VCaP (cell line): ENCODE results near the gene FKBP8.

Experiments used
- H3K27ac ChIP-seq: fragments of 450-650 bp; 2 replicates; pipeline ENCODE4 v1.5.1; 2017
- TF ChIP-seq, protein P1 (sequence below): fragments of 450-650 bp; conservative IDR thresholded peaks from 2 replicates; pipeline ENCODE4 v1.5.1; 2017; ENCODE audit warnings: mild to moderate bottlenecking, moderate library complexity

Gene FKBP8

DNA sequence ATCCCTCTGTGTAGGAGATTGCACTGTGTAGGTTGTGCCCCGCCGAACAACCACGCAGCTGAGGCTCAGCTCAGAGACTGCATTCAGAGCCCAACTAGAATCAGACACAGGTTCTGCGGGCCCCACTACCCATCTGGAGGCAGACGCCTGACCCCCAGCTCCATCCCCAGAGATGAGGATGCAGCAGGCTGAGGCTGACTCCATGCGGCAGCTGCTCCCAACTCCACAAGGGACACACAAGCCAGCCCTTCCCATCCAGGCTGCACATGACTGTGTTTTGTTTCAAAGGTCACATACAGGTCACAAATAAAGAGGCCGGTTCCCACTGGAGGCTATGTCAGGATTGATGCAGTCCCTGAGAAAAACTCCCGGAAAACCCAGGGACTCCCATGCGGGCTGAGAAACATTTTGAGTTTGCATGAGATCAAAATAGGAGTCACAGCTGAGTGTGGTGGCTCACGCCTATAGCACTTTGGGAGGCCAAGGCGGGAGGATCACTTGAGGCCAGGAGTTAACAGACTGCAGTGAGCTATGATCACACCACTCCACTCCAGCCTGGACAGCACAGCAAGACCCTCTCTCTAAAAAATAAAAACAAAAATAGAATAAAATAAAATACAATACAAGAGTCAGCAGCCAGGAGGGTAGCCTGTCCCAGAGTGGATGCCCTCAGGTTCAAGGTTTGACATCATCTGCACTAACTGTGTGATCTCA lies 35.5 kb downstream of the FKBP8 start:
- TF ChIP-seq, protein P1, sequence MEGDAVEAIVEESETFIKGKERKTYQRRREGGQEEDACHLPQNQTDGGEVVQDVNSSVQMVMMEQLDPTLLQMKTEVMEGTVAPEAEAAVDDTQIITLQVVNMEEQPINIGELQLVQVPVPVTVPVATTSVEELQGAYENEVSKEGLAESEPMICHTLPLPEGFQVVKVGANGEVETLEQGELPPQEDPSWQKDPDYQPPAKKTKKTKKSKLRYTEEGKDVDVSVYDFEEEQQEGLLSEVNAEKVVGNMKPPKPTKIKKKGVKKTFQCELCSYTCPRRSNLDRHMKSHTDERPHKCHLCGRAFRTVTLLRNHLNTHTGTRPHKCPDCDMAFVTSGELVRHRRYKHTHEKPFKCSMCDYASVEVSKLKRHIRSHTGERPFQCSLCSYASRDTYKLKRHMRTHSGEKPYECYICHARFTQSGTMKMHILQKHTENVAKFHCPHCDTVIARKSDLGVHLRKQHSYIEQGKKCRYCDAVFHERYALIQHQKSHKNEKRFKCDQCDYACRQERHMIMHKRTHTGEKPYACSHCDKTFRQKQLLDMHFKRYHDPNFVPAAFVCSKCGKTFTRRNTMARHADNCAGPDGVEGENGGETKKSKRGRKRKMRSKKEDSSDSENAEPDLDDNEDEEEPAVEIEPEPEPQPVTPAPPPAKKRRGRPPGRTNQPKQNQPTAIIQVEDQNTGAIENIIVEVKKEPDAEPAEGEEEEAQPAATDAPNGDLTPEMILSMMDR, result no peak
- peak overlapping the region; percentile 94 for H3K27ac ChIP-seq

DNA sequence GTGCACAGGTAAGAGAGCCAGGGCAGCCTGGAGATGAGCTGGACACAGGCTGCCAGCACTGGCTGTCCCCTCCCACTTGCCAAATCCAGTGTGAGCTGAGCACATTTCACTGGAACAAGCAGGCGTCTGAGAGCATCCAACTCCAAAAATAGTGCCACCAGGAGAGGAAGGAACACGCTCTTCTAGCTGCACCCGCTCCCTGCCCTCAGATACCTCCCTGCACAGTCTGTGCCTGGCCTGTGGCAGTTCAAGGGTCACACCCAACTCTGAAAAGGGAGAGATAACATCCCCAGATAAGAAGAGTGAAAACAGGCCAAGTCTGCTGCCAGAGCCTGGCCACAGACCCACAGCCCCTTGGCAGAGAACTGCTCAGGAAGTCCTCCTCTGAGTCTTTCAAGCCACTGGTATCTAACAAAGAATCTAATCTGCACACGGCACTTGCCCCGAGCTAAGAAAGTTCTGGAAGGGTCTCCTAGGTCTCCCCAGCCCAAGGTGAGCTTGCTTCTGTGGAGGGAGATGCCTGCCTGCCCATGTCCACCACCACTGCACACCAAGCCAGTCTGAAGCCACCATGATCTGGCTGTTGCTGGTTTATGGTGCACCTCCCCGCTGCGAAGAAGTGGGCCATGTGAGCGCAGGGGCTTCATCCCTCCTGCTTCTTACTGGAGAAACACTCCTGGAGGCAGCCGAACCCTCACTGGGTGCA lies 36.2 kb downstream of the FKBP8 start:
- H3K27ac ChIP-seq, result peak overlapping the region; percentile 94
- TF ChIP-seq, protein P1, result no peak

DNA sequence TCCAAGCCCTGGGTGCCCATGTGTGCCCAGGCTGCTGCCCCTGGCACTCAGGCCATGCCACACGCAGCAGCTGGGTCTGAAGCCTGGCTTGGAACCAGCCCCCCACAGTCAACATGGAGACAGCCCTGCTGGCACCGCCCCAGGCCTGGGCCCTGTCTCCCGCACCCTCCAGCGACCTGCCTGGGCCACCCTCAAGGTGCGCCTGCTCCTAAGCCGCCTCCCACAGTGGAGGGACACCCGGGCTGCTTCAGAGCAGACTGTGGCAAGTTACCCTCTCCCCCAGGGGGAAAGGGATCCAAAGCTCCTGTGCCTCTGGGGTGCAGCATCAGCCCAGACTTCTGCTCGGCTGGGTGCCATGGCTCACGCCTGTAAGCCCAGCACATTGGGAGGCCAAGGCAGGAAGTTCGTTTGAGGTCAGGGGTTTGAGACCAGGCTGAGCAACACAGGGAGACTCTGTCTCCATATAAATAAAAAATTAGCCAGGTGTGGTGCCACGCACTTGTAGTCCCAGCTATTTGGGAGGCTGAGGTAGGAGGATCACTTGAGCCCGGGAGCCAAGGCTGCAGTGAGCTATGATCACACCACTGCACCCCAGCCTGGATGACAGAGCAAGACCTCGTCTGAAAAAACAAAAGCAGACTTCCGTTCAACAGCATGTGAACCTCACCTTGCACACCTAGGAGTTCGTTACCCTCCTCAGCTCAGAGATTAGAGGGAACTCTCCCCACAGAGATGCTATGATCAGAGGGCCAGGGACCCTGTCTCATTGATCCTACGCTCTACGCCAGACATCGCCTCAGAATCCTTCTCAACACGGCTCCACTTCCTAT lies 37.1 kb downstream of the FKBP8 start:
- peak overlapping the region; percentile 94 for H3K27ac ChIP-seq
- TF ChIP-seq, protein P1, result no peak

DNA sequence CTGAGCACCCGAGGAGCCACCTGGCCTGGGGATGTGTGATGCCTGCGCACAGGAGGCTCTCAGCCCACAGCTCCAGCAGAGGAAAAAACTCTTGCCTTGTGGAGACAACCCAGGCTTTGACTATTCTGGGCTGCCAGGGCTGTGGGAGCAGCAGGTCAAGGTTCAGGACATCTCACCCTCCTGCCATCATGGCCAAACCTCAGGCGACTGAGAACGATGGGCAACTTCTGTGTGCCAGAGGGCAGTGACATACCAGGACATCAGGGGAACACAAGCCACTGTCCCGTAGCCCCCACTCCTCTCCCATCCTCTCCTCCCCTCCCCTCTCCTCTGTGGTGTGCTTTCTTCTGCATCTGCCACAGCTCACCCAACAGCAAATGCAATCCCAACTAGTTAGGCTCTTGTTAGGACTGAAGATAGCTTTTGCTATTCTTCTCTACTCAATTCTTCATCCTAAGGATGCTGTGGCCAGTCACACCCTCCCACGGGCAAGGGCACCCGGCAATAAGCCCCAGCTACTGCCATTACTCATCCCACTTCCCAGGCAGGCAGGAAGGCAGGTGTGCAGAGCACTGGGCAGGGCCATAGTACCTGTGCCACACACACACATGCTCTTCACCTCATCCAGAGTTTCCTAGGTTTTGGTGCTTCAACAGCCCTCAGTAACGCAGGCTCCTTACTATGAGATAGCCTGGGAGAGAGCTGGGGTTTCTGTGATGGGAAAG lies 38.3 kb downstream of the FKBP8 start:
- TF ChIP-seq, protein P1, result no peak

DNA sequence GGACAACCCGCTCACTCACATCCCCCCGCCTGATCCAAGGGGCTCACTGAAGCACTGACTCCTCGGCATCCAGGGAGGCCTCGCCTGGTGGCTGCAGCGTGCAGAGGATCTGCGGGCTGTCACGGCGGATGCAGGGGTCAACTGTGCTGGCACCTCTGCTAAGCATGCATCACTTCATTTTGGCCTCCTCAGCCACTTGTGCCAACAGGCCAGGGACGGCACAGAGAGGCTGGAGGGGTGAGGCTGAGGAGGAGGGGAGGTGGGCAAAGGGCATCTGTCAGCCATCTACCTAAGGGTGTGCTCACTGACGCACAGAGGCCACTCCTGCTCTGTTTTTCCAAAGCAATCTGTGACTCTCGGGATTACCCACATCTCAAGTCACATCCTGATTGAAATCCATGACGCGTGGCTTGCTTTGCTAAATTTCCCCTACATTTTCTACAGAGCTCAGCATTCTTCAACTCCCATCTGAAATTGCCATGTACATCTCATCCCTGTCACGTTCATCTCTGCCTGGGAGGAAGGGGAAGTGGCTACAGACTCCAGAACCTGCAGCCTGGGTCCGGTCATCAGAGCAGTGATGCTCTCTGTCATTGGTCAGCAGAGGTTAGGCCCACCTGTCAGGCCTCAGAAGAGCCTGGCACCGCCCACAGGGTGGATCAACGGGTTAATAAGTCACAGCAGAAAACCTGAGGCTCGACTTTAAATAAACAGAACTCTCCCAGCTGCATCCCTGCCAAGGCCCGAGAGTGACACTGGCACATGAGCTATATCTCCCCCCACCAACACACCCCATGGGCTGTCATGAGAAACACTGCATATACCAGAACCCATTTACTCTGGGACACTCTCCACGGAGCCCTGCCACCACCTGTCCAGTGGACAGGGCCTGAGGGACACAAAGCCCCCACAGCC lies 39.1 kb downstream of the FKBP8 start:
- H3K27ac ChIP-seq, result peak overlapping the region; percentile 94
- TF ChIP-seq, protein P1, result no peak

More for the DNA sequence above, 38.3 kb downstream of the FKBP8 start:
- H3K27ac ChIP-seq, result peak overlapping the region; percentile 94

DNA sequence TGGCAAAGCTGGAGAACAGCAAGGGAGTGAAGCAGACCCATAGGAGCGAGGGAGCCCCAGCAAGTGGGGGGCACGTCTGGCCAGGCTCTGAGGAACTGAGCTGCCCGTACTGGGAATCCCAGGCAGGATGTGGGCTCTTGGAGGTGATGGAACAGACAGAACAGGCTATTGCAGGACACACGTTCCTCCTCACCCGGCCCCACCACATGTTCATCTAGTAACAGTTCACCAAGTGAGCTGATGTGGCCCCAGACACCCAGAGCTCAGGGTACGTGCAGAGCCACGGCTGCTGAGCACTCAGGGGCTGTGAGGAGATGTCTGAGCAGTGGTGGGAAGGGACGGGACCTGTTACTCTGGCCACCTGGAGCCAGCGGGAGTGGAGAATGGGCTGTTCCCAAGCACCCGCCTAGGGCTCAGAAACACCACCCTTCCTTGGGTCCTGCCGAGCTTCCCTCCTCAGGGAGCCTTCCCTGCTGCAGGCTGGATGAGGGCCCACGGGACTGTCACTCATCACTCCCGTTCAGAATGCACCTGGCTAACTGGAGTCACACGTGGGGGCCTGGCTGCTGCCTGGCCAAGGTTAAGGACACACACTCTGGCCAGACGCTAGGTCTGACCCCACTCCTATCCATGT lies 39.9 kb downstream of the FKBP8 start:
- TF ChIP-seq, protein P1, result no peak
- H3K27ac ChIP-seq, result peak overlapping the region; percentile 94
